Gastrocnemius medialis (tissue), 4 donors: ENCODE measurements around the gene CD1D.

Experiments used
- CTCF ChIP-seq, 5 experiments: fragments of 450-650 bp in 3 of 5; fragments of 200-600 bp in 2 of 5; sonication (generic) in 2 of 5; IDR thresholded peaks in 4 of 5; conservative IDR thresholded peaks in 1 of 5; 1 replicate in 4 of 5; 2 replicates in 1 of 5; pipeline ENCODE4 v1.5.1; 2016 to 2019; ENCODE audit warnings: antibody characterized with exemption in 5 of 5, mild to moderate bottlenecking in 3 of 5, moderate library complexity in 3 of 5
- POLR2A ChIP-seq, 2 donors: fragments of 450-650 bp; IDR thresholded peaks; one replicate each; pipeline ENCODE4 v1.6.1; 2017; ENCODE audit warnings: antibody characterized with exemption in 2 of 2, mild to moderate bottlenecking in 2 of 2, moderate library complexity in 2 of 2

GRCh38 chr1:158131217-158131616 lies 49.5 kb upstream of the CD1D start:
- TF ChIP-seq POLR2A (IDR thresholded peaks at IDR 0.05) (no peak), CTCF (IDR thresholded peaks at IDR 0.05 in 4 of 5, conservative IDR thresholded peaks at IDR 0.05 in 1 of 5) (no peak)
